Measurements from ENCODE around the gene SIGLEC15. TPM values are rescaled to one million over a fixed set of nuclear protein-coding genes. Genes with fewer than 3 reads are reported as not detected.

Gene SIGLEC15
- total and polyA plus RNA-seq, 4 donors = 0.17 to 0.42 (median 0.29) TPM

GRCh38 chr18:45802814-45803492 lies 22.5 kb upstream of the SIGLEC15 start:
- DNase-seq (ENCODE audit: low spot score) = no peak
- H3K36me3 ChIP-seq (ENCODE audit: control insufficient read depth in 4 of 4, insufficient read depth in 3 of 4, low read depth in 1 of 4, low read length in 3 of 4) = no peaks in the 10 kb centered on the region
- H3K4me3 ChIP-seq (ENCODE audit: low read depth in 1 of 3, low read length in 3 of 3) = no peak overlapping the region
- WGBS = 61% methylated on average over 2 of the region's 2 CpGs
- TF ChIP-seq ATF3 (IDR thresholded peaks at IDR 0.05) (no peak), GABPA (IDR thresholded peaks at IDR 0.05 in 1 of 2, conservative IDR thresholded peaks at IDR 0.05 in 1 of 2) (no peak), RXRA (IDR thresholded peaks at IDR 0.05) (no peak), SP1 (IDR thresholded peaks at IDR 0.05) (no peak), JUND (IDR thresholded peaks at IDR 0.05) (no peak), HNF4G (IDR thresholded peaks at IDR 0.05) (no peak), MAX (IDR thresholded peaks at IDR 0.05) (no peak), EGR1 (IDR thresholded peaks at IDR 0.05; ENCODE audit: low read depth in 2 of 2) (no peak), FOXA2 (IDR thresholded peaks at IDR 0.05) (no peak), RAD21 (IDR thresholded peaks at IDR 0.05) (no peak), FOXA1 (IDR thresholded peaks at IDR 0.05) (no peak)
- H3K27me3 ChIP-seq (ENCODE audit: control insufficient read depth in 4 of 4, insufficient read depth in 4 of 4, low read length in 3 of 4) = no peaks in the 10 kb centered on the region
- H3K27ac ChIP-seq (ENCODE audit: low read depth in 1 of 2, low read length in 2 of 2) = no peak overlapping the region
- H3K9me3 ChIP-seq (ENCODE audit: control insufficient read depth in 4 of 4, low read length in 3 of 4) = peaks cover 0 to 1% (median under 1%) of the 10 kb centered on the region in 4 donors
- peaks cover 0 to 9% (median 0%) of the 10 kb centered on the region in 4 donors for H3K4me1 ChIP-seq (ENCODE audit: control insufficient read depth in 4 of 4, insufficient read depth in 4 of 4, low read length in 3 of 4)
- H3K9ac ChIP-seq (ENCODE audit: low read depth in 1 of 2, low read length in 2 of 2) = no peak overlapping the region

- H3K27ac ChIP-seq (ENCODE audit: low read depth in 1 of 2, low read length in 2 of 2) = no peak overlapping the region
- TF ChIP-seq REST (IDR thresholded peaks at IDR 0.05) = no peak
- no peak for TF ChIP-seq MAX (IDR thresholded peaks at IDR 0.05)
- TF ChIP-seq EGR1 (IDR thresholded peaks at IDR 0.05; ENCODE audit: low read depth in 2 of 2) = no peak
- TF ChIP-seq FOXA2 (IDR thresholded peaks at IDR 0.05) = no peak
- no peak for TF ChIP-seq YY1 (IDR thresholded peaks at IDR 0.05)
- TF ChIP-seq RAD21 (IDR thresholded peaks at IDR 0.05) = no peak
- TF ChIP-seq SP1 (IDR thresholded peaks at IDR 0.05) = no peak
- no peak for TF ChIP-seq HNF4G (IDR thresholded peaks at IDR 0.05)
- no peak for TF ChIP-seq HNF4A (conservative IDR thresholded peaks at IDR 0.05)
- TF ChIP-seq ATF3 (IDR thresholded peaks at IDR 0.05) = no peak
- no peak for TF ChIP-seq CTCF (IDR thresholded peaks at IDR 0.05; ENCODE audit: low read depth, low read length, missing input control)
- no peak for TF ChIP-seq RXRA (IDR thresholded peaks at IDR 0.05)
- no peak for TF ChIP-seq GABPA (IDR thresholded peaks at IDR 0.05 in 1 of 2, conservative IDR thresholded peaks at IDR 0.05 in 1 of 2)
- TF ChIP-seq TAF1 (conservative IDR thresholded peaks at IDR 0.05) = no peak
- no peak for TF ChIP-seq ZBTB33 (IDR thresholded peaks at IDR 0.05)
- TF ChIP-seq FOXA1 (IDR thresholded peaks at IDR 0.05) = no peak
- no peak for TF ChIP-seq JUND (IDR thresholded peaks at IDR 0.05)
- no peak overlapping the region for H3K4me3 ChIP-seq (ENCODE audit: low read depth in 1 of 3, low read length in 3 of 3)
- DNase-seq (ENCODE audit: low spot score) = no peak
- no peak overlapping the region for H3K9ac ChIP-seq (ENCODE audit: low read depth in 1 of 2, low read length in 2 of 2)
- peaks cover 0 to 9% (median 0%) of the 10 kb centered on the region in 4 donors for H3K4me1 ChIP-seq (ENCODE audit: control insufficient read depth in 4 of 4, insufficient read depth in 4 of 4, low read length in 3 of 4)
- no peaks in the 10 kb centered on the region for H3K27me3 ChIP-seq (ENCODE audit: control insufficient read depth in 4 of 4, insufficient read depth in 4 of 4, low read length in 3 of 4)
- no peaks in the 10 kb centered on the region for H3K36me3 ChIP-seq (ENCODE audit: control insufficient read depth in 4 of 4, insufficient read depth in 3 of 4, low read depth in 1 of 4, low read length in 3 of 4)
- peaks cover 0 to 1% (median under 1%) of the 10 kb centered on the region in 4 donors for H3K9me3 ChIP-seq (ENCODE audit: control insufficient read depth in 4 of 4, low read length in 3 of 4)
These were observed 19.9 kb upstream of the SIGLEC15 start for GRCh38 chr18:45805551-45805950.

Measured in liver (tissue), 9 donors.